Hypothalamus (tissue), 51 donors: ENCODE results near the gene MTNR1A.

Experiments
- DNase-seq, 51 donors: peaks; one replicate each; lab custom pipeline; 2025; lab: John Stamatoyannopoulos, UW

MTNR1A gene

DNA sequence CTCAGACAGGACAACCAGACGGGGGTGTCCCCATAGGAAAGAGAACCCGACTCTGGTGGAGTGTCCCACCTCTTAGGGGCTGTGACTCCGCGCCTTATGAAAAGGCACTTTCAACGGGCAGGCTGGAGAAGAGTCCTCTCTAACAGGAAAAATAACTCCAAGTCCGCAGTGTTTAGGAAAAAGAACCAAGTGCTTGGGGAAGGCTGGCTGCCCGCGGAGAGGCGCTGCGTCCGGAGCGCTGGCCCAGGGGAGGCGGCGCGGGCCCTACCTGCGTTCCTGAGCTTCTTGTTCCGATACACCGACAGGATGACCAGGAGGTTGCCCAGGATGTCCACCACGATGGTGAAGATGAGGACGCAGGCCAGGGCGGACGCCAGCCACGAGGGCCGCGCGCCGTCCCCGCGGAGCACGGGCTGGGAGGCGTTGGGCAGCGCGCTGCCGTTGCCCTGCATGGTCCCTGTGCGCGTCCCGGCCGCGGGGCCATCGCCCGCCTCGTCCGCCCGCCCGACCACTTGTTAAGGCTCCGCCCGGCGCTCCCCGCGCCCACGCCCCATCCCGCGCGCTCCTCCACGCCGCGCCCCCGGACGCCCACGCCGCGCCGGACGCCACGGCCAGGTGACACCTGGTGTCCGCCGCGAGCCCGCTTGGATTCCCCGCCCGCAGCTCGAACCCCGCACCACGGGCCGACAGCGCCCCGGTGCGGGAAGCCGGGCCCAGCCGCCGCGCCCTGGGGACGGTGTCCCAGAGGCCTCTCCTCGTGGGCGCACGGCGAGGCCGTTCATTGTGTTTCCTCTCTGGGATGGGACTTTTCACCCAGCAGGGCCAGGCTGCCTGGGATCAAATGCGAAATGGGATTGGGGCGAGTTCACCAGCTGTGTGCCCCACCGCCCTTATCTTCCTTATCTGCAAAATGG, at the start of gene MTNR1A:
TSS of gene MTNR1A (minus strand) at position 654 of the 914 bp plus-strand sequence. CDS start at position 452, 202 bp downstream.
- DNase-seq, result peak in 2 of 51 donors; percentile 4 to 16

DNA sequence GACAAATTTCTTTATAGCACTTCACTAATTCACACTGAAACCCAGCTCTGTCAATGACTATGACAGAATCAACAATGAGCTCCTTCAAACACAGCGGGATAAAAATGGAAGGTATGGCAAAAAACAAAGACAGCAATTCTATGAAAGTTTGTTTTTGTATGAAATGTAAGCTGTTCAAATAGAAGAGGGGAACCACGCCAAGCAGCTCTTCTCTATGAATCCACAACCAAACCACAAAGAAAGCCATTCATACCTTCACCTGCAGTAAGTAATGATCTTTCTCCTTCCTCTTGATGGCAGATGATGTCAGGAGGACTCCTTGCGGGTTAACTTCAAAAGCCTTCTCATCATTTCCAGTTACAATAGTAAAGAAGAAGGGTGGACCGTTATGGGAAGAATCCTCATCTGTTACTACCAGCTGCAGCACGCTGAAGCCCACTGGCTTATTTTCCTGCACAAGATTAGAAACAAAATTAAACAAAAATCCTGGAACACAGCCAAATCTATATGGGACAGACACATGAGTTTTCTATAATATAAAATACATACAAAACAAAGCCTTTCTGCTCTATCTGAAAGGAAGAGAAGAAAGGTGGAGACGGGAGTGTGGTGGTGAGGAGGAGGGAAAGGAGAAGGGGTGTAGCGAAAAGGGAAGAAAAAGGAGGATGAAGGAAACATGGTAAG, 48.9 kb upstream of the MTNR1A start:
- DNase-seq, result no peak

DNA sequence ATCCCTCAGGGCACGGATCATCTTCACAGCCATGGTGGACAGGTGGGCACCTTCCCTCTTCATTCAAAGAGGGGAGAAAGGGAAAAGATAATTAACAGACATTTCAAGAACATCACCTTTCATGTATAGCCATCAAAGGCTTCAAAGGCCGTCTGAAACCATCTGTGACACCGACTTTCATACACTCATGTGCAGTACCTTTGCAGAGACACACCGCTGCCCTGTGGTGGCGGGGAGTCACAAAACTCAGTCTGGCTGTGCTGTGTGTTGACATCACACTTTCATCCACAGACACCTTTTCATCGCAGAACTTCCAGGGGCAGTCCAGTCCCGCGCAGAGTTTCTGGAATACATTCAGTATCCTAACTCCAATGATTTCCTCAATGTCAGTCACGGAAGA, 47.6 kb upstream of the MTNR1A start:
- no peak for DNase-seq

DNA sequence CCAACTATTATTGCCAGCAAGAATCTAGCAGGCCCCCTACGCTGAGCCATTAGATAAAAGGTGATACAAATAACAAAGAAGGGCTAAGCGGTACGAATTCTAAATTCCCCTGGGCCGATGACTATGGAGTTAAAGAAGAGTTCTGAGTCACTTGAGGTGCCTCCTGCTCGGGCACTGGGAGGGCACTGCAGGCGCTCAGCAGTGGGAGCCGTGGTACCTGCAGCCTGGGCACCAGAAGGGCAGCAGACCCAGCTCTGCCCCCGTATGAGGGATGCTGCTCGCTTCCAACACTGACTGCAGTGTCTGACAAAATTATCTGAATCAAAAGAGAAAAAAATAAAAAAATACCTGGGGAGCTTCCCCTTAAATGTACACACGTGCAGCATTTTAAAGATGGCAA, 44.1 kb upstream of the MTNR1A start:
- DNase-seq, result no peak

DNA sequence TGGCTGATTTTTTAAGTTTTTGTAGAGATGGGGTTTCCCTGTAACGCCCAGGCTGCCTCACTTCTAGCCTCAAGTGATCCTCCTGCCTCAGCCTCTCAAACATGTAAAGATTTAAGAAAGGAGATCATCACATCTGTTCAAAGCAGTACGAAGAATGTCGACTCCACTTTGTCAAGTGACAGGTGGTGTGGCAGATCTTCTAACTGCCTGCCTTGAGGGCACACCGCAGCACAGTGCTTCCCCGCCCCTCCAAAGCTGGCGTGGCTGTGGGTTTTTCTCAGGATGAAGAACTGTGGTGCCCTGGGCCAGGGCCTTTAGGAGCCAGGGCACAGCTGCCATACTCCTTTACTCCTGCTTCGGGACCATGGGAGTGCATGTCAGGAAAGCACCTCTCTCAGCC, 43.3 kb upstream of the MTNR1A start:
- DNase-seq, result no peak

DNA sequence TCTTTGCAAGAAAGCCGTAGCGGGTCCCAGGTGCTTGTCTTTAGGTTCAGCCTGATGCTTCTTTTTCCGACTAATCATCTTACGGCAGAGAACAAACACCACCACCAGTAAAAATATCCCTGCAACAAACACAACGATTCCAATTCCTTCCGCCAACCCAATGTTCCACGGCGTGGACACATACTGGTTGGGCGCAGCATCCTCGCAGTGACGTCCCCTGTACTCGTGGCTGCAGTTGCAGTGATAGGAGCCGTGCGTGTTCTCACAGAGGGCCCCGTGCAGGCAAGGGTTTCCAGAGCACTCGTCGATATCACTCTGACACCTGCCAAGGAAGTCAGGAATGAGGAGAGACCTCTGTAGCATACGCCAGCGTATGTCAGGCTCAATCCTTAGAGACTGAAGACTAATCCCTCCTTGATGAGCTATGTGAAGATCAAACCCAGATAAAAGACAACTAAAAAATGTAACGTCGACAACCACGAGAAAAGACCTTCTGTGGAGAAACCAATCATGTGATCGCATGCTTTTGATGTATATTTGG, 41.6 kb upstream of the MTNR1A start:
- no peak for DNase-seq

DNA sequence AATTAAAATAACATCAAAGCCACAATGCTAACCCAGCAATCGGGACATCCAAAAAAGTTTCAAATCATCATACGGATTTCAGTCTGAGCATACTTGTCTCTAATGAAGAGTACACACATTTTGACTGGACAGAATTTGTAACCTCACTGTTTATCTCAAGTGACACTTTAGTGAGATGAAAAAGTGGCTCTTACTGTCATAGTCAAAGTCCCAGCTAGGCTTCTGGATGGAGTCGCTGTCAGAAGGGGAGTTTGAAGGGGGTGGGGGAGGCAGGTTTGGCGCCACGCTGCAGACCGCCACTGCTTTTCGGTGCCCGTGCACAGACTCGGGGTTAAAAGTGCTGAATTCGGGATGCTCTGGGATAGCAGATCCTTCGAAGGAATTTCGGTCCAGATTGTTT, 41.0 kb upstream of the MTNR1A start:
- no peak for DNase-seq

DNA sequence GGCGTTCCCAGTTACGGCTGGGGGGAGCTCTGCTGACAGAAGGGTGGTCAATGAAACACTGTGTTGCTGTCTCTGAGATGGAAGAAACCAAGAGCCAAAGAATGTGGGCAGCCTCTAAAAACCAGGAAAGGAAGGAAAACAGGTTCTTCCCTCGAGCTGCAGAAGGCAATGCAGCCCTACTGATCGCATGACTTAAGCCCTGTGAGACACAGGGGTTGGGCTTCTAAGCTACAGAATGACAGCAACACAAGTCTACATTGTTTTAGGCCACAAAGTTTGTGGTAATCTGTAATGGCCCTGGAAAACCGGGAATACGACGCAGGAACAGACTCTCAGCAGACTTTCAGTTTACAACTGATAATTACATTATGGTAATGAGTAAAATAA, 38.2 kb upstream of the MTNR1A start:
- DNase-seq, result no peak

DNA sequence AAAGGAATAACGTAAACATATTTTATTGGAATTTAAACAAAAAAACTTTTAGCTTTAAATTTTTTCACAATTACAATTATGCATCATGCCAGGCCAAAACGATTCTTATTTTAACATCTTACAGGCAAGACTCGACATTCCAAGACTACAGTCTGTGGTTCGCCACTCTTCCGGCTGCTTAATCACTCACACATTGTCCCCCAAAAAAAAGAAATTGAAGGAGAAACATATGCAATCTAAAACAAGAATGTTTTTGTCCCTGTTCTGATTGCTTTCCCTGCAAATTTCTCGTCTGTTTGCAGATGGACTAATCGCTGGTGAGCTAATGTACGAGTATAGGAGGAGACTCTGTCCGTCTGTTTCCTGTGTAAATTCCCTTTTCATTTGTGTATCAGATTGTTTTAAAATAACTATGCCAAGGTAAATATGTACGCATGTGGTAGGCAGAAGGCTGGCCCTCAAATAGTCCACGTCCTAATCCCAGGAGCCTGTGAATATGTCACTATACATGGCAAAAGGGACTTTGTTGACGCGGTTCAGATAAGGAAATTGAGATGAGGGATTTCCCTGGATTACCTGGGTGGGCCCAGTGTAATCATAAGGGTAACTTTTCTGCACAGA, 37.7 kb upstream of the MTNR1A start:
- no peak for DNase-seq

DNA sequence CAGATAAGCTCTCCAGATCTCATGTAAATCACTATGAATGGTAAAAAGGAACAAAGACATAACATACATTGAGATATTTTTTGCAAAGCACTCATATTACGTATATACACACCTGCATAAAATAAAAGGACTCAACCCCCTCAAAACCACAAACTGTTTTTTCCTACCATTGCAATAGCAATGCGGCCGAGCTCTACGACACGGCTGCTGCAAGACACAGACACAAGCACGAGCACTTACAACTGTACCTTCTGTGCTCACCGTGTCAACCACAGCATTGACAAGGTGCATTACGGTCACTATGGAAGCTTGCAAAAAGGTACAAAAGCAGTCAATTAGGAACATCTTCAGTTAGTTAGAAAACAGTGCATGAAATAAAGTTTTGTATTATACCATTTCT, 37.1 kb upstream of the MTNR1A start:
- no peak for DNase-seq

DNA sequence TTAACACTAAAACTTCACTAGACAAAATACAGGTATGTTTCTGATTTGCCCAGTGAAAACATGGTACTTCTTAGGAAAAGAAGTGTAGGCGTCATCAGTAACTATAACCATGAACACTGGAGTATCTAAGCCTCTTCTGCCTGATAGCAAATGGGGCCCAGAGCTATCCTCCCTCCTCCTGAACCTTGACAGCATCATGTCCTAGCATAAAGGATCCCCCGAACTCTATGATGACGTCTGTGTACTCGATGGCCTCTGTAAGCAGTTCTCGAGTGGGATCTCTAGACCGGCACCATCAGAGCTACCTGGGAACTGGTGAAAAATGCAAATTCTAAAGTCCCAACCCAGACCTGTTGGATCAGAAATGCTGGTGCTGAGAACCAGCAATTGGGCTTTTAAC, 36.3 kb upstream of the MTNR1A start:
- DNase-seq, result no peak

DNA sequence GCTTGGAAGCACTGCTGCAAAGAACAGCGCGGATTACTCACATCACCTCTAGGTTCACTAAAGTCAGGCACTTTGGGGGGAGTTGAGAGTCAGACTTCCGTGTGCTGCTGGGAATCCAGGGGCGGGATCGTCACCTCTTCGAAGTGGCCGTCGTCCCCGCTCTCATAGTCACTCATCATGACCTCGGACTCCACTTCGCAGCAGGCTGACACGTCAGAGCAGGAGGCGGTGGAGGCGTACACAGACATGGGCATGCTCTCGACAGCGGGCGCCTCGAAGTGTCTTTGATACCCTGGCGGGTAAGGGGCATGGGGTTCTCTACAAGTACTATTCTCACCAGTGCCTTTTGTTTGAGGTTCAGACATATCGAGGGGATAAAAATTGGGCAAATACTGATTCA, 33.1 kb upstream of the MTNR1A start:
- no peak for DNase-seq

DNA sequence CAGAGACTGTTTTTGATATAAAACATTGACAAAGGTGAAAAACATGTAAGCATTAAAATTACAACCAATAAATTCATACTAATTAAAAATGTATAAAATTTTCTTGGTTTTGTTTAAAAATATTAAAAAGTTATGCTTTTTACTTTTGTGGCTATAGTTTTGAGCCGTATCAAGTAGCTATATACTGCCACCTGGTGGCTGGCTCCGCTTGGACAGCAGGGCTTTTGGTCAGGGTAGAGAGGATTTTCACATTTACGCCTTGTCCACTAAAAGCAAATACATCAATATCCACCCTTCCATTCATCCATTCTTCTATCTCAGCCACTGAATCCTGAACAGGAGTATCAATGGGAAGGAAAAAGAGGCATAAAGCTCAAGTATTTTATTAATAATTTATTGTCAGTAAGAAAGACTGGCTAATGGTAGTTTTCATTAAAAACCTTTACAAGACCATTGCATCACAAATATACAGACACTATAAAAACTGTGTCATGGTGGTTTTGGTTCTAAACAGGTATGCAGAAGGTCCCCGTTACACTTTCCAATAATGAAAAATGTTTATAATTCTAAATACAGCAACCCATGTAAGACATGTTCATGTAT, 32.1 kb upstream of the MTNR1A start:
- peak in 40 of 51 donors; percentile 1 to 77 (median 34) for DNase-seq

DNA sequence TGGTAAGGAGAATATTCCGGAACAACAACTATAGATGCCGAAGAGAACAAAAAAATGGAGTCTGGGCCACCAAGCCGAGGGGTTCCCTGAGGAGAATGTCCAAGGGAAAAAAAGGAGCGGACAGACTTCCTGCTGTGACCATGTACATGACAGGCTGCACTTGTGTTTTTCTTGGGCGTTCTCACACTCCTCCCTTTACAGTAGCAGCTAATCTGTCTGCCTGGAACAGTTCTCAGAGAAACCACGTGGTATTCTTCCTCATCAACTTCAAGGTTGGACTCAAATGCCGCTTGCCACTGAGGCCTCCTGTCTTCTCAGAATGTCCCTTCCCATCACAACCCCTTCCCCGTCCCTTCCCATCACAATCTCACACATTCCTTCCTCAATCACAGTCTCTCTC, 30.8 kb upstream of the MTNR1A start:
- DNase-seq, result no peak

DNA sequence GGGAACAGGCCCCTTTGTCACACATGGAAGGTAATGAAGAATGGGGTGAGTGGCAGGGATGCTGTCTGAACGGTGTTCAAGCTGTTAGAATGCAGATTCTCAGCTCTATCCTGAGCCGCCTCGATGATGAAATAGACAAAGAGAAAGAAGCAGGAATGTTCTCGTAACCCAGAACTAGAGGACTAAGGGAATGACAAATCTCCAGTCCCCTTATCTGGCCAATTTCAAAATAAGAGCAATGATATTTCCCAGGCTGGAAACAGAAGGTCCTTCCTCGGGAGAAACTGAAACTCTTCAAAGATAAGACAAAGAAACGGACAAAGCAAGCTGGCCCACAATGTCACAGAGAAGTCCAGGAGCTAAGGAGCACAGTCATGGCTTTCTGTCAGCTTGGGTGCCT, 29.5 kb upstream of the MTNR1A start:
- no peak for DNase-seq

DNA sequence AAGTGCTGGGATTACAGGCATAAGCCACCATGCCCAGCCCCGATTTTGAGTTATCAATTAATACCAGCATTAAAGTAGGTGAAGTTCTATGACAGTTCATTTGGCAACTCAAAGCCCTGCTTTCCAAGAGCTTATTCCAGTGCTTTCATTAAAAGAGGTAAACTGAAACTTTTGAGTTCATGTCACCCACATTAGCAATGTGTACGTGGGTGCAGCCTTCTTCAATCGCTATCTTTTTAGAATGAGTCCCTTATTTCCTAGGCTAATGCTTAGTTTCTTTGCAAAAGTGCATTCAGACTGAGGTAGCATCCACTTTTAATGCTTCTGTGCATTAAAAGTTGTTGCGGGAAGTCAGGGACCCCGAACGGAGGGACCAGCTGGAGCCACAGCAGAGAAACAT, 26.1 kb upstream of the MTNR1A start:
- DNase-seq, result no peak

DNA sequence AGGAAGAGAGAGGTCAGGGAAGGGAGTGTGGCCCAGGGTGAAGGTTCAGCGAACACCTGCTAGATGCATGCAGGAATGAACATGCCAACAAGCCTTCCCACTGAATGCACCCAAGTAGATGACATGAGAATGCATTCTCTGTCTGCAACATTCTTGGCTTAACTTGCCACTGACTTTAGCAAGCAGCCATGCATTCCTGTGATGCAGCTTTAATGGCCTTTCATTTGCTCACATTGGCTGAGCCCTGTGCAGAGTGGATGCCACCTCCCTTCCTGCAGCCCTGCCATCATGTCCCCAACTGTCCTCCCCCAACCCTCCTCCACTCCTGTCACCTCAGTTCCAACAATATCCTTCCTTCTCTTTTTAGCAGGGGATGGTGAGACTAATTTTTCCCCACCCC, 25.3 kb upstream of the MTNR1A start:
- DNase-seq, result no peak

DNA sequence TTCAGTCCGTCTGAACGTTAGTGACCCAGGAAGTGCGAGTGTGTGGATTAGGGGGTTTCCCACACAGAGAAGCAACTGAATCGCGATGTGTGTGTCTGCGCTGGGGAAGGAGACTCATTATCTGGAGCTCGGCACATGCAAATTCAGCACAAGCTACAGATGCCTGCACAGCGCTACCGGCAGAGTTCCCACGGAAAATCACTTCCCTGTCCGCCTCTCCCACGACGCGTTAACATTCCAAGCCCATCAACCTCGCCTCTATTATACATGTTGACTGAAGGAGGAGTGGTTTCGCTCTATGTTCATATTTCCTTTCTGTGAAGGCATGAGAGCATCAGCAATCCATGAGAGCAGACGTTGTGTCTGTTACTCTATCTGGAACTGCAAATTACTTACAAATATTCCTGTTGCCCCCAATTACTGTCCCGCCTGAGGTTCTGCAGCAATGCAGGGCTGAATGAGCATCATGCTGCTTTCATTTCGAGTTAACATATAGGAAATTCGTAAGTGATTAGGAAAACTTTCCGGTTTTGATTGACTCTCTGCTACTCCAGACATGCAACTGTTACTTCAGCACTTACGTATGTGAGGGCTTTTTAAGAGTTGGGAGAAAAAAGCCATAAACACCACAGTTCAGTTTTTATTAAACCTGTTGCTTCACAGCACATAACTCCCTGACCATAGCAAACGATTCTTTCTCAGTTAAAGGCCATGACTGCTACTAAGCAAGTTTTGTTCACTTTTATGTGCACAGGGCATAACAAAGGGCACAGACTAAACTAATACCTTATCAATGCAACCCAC, 15.0 kb upstream of the MTNR1A start:
- no peak for DNase-seq

DNA sequence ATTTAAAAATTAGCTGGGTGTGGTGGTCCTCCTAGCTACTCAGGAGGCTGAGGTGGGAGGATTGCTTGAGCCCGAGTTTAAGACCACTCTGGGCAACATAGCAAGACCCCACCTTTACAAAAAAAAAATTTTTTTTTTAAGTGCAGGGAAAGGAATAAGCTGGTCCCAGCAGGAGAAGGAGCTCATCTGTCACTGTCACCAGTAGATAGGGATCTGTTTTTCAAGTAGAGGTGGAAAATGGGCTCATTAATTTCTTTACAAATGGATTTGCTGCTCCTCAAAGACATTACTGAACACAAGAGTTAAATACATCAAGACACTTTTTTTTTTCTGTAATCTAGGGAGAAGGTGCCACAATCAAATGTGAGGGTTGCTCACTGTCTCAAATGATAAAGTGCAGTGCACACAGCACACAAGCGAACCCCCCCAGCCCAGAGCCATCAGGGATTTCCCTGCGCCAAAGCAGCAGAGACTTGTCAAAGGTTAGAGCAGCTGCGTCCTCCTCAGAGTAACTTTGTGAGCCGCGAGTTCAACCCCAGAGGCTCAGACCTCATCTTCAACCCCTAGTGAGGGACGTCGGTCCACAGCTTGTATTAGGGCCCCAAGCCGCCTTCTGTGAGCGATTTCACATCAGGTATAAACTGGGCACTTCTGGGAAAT, 14.3 kb upstream of the MTNR1A start:
- DNase-seq, result no peak

DNA sequence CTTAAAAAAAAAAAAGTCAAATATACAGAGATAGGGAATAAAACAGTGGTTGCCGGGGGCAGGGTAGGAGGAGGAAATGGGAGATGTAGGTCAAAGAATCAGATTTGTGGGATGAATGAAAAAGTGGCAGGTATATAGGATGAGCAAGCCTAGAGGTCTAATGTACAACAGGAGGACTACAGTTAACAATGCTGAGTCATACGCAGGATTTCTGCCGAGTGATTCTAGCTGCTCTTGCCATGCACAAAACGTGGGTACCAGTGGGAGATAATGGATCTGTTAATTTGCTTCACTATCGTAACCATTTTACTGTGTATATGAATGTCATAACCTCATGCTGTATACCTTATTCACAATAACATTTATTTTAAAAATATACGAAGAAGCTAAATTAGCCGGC, 10.7 kb upstream of the MTNR1A start:
- DNase-seq, result no peak
